OCI-LY7 (cell line): ENCODE results near the gene ACAD8.

ENCODE experiments used
- EZH2phosphoT487 ChIP-seq: fragments of 200-600 bp; sonication (generic); IDR thresholded peaks from 2 replicates; pipeline ENCODE4 v1.6.1; 2018; ENCODE audit warnings: low read depth, borderline replicate concordance, mild to moderate bottlenecking, mixed run types, antibody characterized with exemption, low read length, moderate library complexity, mixed read lengths
- TF ChIP-seq, protein P1 (sequence below): fragments of 200-600 bp; sonication (generic); conservative IDR thresholded peaks from 2 replicates; pipeline ENCODE4 v1.5.1; 2014; ENCODE audit warnings: mild to moderate bottlenecking, antibody characterized with exemption, low read length, moderate library complexity, mixed read lengths

DNA sequence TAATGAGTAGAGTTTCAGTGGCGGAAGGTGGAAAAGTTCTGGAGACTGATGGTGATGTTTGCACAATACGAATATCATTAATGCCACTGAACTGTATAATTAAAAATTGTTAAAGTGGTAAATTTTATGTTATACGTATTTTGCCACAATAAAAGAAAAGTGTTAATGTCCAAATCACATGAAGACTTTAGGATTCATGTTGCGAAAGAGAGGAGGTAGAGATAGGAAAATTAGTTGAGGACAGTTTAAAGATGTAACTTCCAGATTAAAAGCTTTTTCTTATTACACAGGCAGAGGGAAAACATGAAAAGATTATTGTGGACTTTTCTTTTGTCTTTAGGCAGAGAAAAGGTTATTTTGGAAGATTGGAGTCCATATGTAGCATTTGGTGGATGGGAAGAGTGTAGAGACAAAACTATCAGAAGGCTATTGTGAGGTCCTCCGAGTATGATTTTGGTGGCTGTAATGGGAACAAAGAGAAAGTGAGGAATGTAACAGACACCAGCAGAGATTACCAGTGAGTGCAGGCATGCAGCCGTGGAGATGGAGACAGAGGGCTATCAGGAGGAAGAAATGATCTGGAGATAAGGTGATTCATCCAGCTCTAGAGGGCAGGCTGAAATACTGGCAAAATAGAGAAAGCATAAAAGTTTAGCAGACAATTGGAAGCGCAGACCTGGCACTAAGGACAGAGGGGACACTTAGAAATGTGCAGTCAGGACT lies 16.4 kb upstream of the ACAD8 start:
- TF ChIP-seq, protein P1, sequence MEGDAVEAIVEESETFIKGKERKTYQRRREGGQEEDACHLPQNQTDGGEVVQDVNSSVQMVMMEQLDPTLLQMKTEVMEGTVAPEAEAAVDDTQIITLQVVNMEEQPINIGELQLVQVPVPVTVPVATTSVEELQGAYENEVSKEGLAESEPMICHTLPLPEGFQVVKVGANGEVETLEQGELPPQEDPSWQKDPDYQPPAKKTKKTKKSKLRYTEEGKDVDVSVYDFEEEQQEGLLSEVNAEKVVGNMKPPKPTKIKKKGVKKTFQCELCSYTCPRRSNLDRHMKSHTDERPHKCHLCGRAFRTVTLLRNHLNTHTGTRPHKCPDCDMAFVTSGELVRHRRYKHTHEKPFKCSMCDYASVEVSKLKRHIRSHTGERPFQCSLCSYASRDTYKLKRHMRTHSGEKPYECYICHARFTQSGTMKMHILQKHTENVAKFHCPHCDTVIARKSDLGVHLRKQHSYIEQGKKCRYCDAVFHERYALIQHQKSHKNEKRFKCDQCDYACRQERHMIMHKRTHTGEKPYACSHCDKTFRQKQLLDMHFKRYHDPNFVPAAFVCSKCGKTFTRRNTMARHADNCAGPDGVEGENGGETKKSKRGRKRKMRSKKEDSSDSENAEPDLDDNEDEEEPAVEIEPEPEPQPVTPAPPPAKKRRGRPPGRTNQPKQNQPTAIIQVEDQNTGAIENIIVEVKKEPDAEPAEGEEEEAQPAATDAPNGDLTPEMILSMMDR = no peak
- no peak for TF ChIP-seq EZH2phosphoT487
